ENCODE results near the gene LCTL.

- TF ChIP-seq CTCF (IDR thresholded peaks at IDR 0.05) (no peak), POLR2A (IDR thresholded peaks at IDR 0.05) (no peak)
These were observed at the start of gene LCTL for GRCh38 chr15:66565741-66566144.
